Measurements from ENCODE around the gene HSDL1.

DNA sequence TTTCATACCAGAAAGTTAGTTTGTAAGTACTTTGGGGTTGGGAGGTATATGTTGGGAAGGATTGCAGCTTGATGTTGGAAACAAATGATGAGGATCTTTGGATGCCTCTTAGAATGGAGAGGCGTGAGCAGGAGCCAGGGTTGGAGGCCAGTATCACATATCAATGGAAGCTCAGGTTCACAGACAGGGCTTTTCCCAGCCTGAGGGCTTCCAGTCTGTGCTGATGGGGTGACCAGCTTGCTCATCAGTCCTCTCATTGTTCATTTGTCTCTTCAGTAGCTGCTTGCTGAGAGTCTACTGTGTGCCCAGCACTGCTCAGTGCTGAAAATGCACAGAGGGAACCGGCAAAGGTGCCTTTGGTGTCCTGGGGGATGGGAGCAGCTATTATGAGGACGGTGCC lies 5.9 kb upstream of the HSDL1 start:
- TF ChIP-seq, protein P1, sequence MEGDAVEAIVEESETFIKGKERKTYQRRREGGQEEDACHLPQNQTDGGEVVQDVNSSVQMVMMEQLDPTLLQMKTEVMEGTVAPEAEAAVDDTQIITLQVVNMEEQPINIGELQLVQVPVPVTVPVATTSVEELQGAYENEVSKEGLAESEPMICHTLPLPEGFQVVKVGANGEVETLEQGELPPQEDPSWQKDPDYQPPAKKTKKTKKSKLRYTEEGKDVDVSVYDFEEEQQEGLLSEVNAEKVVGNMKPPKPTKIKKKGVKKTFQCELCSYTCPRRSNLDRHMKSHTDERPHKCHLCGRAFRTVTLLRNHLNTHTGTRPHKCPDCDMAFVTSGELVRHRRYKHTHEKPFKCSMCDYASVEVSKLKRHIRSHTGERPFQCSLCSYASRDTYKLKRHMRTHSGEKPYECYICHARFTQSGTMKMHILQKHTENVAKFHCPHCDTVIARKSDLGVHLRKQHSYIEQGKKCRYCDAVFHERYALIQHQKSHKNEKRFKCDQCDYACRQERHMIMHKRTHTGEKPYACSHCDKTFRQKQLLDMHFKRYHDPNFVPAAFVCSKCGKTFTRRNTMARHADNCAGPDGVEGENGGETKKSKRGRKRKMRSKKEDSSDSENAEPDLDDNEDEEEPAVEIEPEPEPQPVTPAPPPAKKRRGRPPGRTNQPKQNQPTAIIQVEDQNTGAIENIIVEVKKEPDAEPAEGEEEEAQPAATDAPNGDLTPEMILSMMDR (conservative IDR thresholded peaks at IDR 0.05 in 1 of 2, IDR thresholded peaks at IDR 0.05 in 1 of 2; ENCODE audit: low read depth in 1 of 2, low read length in 2 of 2): no peak
- TF ChIP-seq EZH2 (IDR thresholded peaks at IDR 0.05; ENCODE audit: low read length, missing control alignments): no peak

All from fibroblast of lung (primary cell).